ENCODE measurements around the gene TARS3. TPM values are rescaled to one million over a fixed set of nuclear protein-coding genes. Genes with fewer than 3 reads are reported as not detected.

Gene TARS3
- total and polyA plus RNA-seq, 5 experiments from 2014 or later, result 7.2 to 37.6 (median 15.2) TPM

DNA sequence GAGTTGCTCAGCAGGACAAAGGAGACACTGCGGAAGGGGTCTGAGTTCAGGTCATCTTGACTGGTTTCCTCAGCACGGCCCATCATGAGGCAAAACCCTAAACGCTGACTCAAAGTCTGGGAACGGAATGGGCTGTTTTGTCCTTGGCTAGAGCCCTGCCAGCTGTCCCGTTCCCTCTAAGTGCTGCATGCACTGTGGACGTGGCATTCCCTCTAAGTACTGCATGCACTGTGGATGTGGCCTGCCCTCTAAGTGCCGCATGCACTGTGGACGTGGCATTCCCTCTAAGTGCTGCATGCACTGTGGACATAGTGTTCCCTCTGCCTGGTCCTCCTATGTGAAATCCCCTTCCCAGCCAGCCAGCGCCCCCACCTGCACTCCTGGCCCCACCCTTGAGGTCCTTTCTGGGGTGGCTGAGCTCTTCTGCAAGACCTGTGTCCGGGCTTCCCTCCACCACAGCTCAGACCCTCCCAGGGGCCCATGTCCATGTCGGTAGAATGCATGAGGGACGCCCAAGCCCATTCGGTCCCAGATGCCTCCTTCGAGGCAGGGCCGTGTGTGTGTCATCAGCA lies 108.8 kb downstream of the TARS3 start:
- Mint-ChIP-seq H3K9me3 (no peaks in the 10 kb centered on the region), H3K27ac (peak overlapping the region in 1 of 10 donors; percentile 30), H3K4me3 (peak overlapping the region in 1 of 10 donors; percentile 19), H3K4me1 (peaks cover 0 to 6% (median 2%) of the 10 kb centered on the region in 4 donors), H3K27me3 (no peaks in the 10 kb centered on the region), H3K36me3 (peaks cover 0 to 16% (median 3%) of the 10 kb centered on the region in 3 donors)
- no peak for ATAC-seq
- POLR2A ChIA-PET, result no interaction called here
- DNase-seq, result no peak

GRCh38 chr15:101614761-101615160 lies 109.5 kb downstream of the TARS3 start:
- H3K36me3 Mint-ChIP-seq, result peaks cover 0 to 9% (median 3%) of the 10 kb centered on the region in 3 donors
- no peaks in the 10 kb centered on the region for H3K27me3 Mint-ChIP-seq
- no peak overlapping the region for H3K4me3 Mint-ChIP-seq
- H3K9me3 Mint-ChIP-seq, result no peaks in the 10 kb centered on the region
- no peak overlapping the region for H3K27ac Mint-ChIP-seq
- ATAC-seq, result no peak
- peaks cover 0 to 6% (median 2%) of the 10 kb centered on the region in 4 donors for H3K4me1 Mint-ChIP-seq
- POLR2A ChIA-PET, result no interaction called here
- DNase-seq, result no peak

GRCh38 chr15:101614001-101614585 lies 110.2 kb downstream of the TARS3 start:
- DNase-seq, result no peak

GRCh38 chr15:101613130-101614000 lies 110.9 kb downstream of the TARS3 start:
- Mint-ChIP-seq H3K36me3 (peaks cover 0 to 6% (median 0%) of the 10 kb centered on the region in 3 donors), H3K4me1 (peaks cover 0 to 2% (median under 1%) of the 10 kb centered on the region in 4 donors), H3K27me3 (no peaks in the 10 kb centered on the region), H3K4me3 (no peak overlapping the region), H3K9me3 (no peaks in the 10 kb centered on the region), H3K27ac (no peak overlapping the region)
- ATAC-seq (no peak), DNase-seq (no peak)
- POLR2A ChIA-PET, result no interaction called here

More at GRCh38 chr15:101614001-101614585, 110.2 kb downstream of the TARS3 start:
- Mint-ChIP-seq H3K9me3 (no peaks in the 10 kb centered on the region), H3K27ac (peak overlapping the region in 2 of 10 donors; percentile 43 to 71), H3K4me3 (no peak overlapping the region), H3K27me3 (no peaks in the 10 kb centered on the region), H3K36me3 (peaks cover 0 to 9% (median 0%) of the 10 kb centered on the region in 3 donors), H3K4me1 (peaks cover 0 to 6% (median 2%) of the 10 kb centered on the region in 4 donors)
- POLR2A ChIA-PET, result no interaction called here
- ATAC-seq, result no peak

- POLR2A ChIA-PET, result no interaction called here
- H3K4me3 Mint-ChIP-seq, result no peak overlapping the region
- H3K36me3 Mint-ChIP-seq, result peaks cover 0 to 6% (median 0%) of the 10 kb centered on the region in 3 donors
- DNase-seq, result no peak
- H3K9me3 Mint-ChIP-seq, result no peaks in the 10 kb centered on the region
- peaks cover 0 to 2% (median 0%) of the 10 kb centered on the region in 4 donors for H3K4me1 Mint-ChIP-seq
- H3K27ac Mint-ChIP-seq, result no peak overlapping the region
- H3K27me3 Mint-ChIP-seq, result no peaks in the 10 kb centered on the region
- no peak for ATAC-seq
Observed at GRCh38 chr15:101612676-101613075, 111.6 kb downstream of the TARS3 start.

GRCh38 chr15:101611580-101612299 lies 112.5 kb downstream of the TARS3 start:
- H3K4me3 Mint-ChIP-seq, result no peak overlapping the region
- DNase-seq, result no peak
- POLR2A ChIA-PET, result no interaction called here
- peak overlapping the region in 1 of 10 donors; percentile 49 for H3K27ac Mint-ChIP-seq
- no peaks in the 10 kb centered on the region for H3K4me1 Mint-ChIP-seq
- ATAC-seq, result no peak
- no peaks in the 10 kb centered on the region for H3K27me3 Mint-ChIP-seq
- peaks cover 0 to 1% (median 0%) of the 10 kb centered on the region in 3 donors for H3K36me3 Mint-ChIP-seq
- H3K9me3 Mint-ChIP-seq, result no peaks in the 10 kb centered on the region

DNA sequence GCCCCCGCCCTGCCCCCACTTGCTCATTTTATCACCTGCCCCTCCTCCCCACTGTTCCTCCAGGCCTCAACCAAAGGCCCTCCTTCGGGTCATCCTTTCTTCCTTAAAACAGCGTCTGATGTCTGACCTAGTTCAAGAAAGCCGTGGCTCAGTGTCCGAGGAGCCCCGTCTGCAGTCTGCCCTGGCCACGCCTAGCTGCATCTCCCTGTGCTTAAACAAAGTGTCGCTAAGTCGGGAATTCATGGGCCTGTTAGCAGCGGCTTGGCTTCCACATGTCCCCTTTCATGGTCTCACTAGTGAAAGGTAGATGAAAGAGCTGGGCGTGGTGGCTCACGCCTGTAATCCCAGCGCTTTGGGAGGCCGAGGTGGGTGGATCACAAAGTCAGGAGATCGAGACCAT lies 113.3 kb downstream of the TARS3 start:
- ATAC-seq, result no peak
- Mint-ChIP-seq H3K27ac (no peak overlapping the region), H3K9me3 (no peaks in the 10 kb centered on the region), H3K27me3 (no peaks in the 10 kb centered on the region), H3K36me3 (no peaks in the 10 kb centered on the region), H3K4me1 (no peaks in the 10 kb centered on the region), H3K4me3 (no peak overlapping the region)
- POLR2A ChIA-PET, result no interaction called here
- DNase-seq, result no peak

- Mint-ChIP-seq H3K4me1 (no peaks in the 10 kb centered on the region), H3K27ac (no peak overlapping the region), H3K9me3 (no peaks in the 10 kb centered on the region), H3K36me3 (no peaks in the 10 kb centered on the region), H3K27me3 (no peaks in the 10 kb centered on the region), H3K4me3 (no peak overlapping the region)
- POLR2A ChIA-PET, result no interaction called here
- ATAC-seq, result no peak
- no peak for DNase-seq
Observed at GRCh38 chr15:101610611-101611000, 113.7 kb downstream of the TARS3 start.

DNA sequence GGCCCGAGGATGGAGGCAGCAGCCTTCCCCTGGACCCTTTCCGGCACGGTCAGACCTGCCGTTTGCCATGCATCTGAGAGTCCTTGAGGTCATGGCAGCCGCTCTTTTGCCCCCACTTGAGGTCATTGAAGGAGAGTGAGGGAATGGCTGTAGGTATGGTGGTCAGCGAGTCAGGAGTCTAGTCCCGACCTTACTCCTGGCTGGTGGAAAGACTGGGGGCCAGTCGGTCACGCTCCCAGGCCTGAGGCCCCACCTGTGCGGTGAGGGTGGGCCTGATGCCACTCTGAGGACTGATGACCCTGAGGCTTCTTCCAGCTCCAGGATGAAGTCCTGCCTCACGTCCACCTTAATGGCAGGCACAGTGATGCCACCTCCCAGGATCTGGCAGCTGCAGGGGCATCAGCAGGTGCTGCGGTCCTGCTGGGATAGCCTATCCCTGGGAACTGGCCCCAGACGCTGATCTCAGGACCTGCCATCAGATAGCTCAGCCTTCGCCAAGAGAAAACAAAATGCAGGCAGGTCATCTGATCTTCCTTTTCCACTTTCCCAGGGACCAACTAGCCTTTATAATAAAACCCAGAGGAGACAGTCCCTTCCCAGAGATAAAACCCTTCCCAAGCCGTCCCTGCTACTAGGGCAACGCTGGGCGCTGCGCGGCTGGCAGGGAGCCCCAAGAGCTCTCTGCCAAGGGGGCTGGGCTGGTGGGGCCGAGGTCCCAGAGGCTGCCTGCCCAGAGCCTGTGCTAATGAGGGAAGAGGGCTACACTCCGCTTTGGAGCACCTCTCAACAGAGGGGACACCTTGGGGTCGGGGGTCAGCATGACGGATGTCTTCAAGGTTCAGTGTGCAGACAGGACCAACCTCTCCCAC lies 114.3 kb downstream of the TARS3 start:
- POLR2A ChIA-PET, result no interaction called here
- ATAC-seq (no peak), DNase-seq (no peak)
- H3K27me3 Mint-ChIP-seq, result peaks cover 0 to 3% (median 0%) of the 10 kb centered on the region in 5 donors
- H3K4me3 Mint-ChIP-seq, result no peak overlapping the region
- peaks cover 0 to 2% (median 0%) of the 10 kb centered on the region in 9 donors for H3K9me3 Mint-ChIP-seq
- H3K27ac Mint-ChIP-seq, result no peak overlapping the region
- no peaks in the 10 kb centered on the region for H3K4me1 Mint-ChIP-seq
- peaks cover 0 to under 1% (median 0%) of the 10 kb centered on the region in 3 donors for H3K36me3 Mint-ChIP-seq

- H3K4me1 Mint-ChIP-seq, result peaks cover 0 to 2% (median 0%) of the 10 kb centered on the region in 4 donors
- peaks cover 7 to 15% (median 9%) of the 10 kb centered on the region in 5 donors for H3K27me3 Mint-ChIP-seq
- peaks cover 0 to 5% (median 4%) of the 10 kb centered on the region in 3 donors for H3K36me3 Mint-ChIP-seq
- ATAC-seq (no peak), DNase-seq (no peak)
- peaks cover 2 to 9% (median 5%) of the 10 kb centered on the region in 9 donors for H3K9me3 Mint-ChIP-seq
- H3K4me3 Mint-ChIP-seq, result no peak overlapping the region
- H3K27ac Mint-ChIP-seq, result no peak overlapping the region
- POLR2A ChIA-PET, result no interaction called here
Observed at GRCh38 chr15:101608201-101608600, 116.1 kb downstream of the TARS3 start.

DNA sequence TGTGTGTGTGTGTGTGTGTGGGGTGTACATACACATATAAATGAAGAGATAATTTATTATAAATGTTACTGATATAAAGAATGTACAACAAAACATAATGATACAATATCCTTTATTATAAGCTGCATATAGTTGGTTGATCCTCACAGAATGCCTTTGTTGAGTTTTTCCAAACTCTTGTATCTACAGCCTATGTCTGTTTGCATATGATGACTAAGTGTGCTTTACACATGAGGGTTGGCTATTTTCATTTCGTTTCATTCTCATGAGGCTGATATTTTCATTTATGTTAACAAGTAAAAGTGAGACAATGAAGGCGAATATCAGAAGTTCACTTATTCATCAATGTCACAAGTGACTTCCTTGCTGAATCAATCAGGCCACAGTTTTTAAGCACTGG lies 117.2 kb downstream of the TARS3 start:
- POLR2A ChIA-PET, result no interaction called here
- peaks cover 7 to 23% (median 12%) of the 10 kb centered on the region in 5 donors for H3K27me3 Mint-ChIP-seq
- H3K9me3 Mint-ChIP-seq, result peaks cover 2 to 9% (median 5%) of the 10 kb centered on the region in 9 donors
- H3K36me3 Mint-ChIP-seq, result peaks cover 0 to 5% (median 4%) of the 10 kb centered on the region in 3 donors
- DNase-seq (no peak), ATAC-seq (no peak)
- H3K4me3 Mint-ChIP-seq, result no peak overlapping the region
- H3K4me1 Mint-ChIP-seq, result peaks cover 0 to 2% (median 0%) of the 10 kb centered on the region in 4 donors
- H3K27ac Mint-ChIP-seq, result no peak overlapping the region
